ENCODE measurements around the gene MTARC2.

MTARC2 gene

DNA sequence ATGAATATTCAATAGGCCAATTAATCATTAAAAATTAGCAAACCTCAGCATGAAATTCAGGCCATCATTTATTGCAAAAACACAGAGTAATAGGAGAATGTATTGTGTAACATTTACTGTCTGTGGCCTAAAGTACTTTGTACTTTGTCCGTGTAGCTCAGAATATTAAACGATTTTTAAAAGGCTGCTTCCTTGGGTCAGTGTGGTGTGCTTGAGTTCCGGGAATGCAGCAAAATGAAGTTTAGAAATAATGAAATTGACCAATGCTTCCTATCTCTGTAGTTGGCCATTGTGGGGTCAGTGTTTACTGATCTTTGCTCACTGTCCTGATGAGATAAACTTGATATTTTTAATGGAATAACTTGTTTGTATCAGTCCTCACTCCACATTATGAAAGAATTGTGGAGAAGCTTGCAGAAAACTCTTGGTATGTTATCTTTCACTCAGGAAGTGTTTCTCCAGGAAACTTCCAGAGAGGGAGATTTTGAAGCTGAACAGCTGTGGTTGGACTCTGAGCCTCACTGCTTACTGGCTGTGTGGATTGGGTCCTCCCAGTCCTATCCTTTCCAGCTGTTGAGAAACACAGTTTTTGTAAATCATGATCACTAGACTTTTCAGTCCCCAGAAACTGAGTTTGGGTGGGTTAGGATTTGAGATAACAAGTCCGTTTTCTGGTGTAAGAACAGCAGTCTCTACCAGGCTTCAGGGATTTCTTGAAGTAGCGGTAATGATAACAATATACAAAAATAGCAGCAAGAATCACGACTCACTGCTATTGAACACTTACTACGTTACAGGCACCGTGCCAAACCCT is 19.4 kb downstream of the MTARC2 start:
- Histone ChIP-seq H3K27ac (ENCODE audit: low read length) (no peak overlapping the region), H3K27me3 (ENCODE audit: control insufficient read depth, insufficient read depth, low read length) (no peaks in the 10 kb centered on the region), H3K36me3 (ENCODE audit: control insufficient read depth, insufficient read depth, low read length) (no peaks in the 10 kb centered on the region), H3K9me3 (ENCODE audit: control insufficient read depth, insufficient read depth, low read length) (no peaks in the 10 kb centered on the region), H3K4me1 (ENCODE audit: control insufficient read depth, insufficient read depth, low read length) (no peaks in the 10 kb centered on the region), H3K4me3 (ENCODE audit: low read length) (no peak overlapping the region)
- WGBS (ENCODE audit: insufficient coverage, insufficient read length) = no CpG with 5 or more reads among the region's 8 CpGs
- no peak for DNase-seq (ENCODE audit: low read depth, low spot score)

DNA sequence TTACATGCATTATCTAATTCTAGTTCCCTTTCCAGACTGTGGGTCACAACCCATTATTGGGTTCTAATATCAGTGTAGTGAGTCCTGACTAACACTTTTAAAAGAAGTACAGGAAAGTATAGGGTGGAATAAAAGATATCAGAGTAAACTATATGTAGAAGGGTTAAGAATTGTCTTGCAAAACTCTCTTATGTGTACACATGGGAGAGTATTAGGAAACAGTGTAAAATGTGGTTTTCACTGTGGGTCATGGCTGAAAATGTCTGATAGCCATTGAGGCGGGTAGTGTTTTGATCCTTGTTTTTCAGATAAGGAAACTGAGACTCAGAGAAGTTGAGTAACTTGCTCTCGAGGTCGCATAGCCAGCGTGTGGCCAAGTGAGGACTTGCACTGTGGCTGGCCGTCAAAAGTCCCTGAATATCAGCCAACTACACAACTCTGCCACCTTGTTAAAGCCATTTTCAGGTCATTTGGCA is 20.0 kb downstream of the MTARC2 start:
- Histone ChIP-seq H3K4me3 (ENCODE audit: low read length) (no peak overlapping the region), H3K27ac (ENCODE audit: low read length) (no peak overlapping the region), H3K4me1 (ENCODE audit: control insufficient read depth, insufficient read depth, low read length) (no peaks in the 10 kb centered on the region), H3K9me3 (ENCODE audit: control insufficient read depth, insufficient read depth, low read length) (no peaks in the 10 kb centered on the region), H3K36me3 (ENCODE audit: control insufficient read depth, insufficient read depth, low read length) (no peaks in the 10 kb centered on the region), H3K27me3 (ENCODE audit: control insufficient read depth, insufficient read depth, low read length) (no peaks in the 10 kb centered on the region)
- WGBS (ENCODE audit: insufficient coverage, insufficient read length) = no CpG with 5 or more reads among the region's 5 CpGs
- no peak for DNase-seq (ENCODE audit: low read depth, low spot score)

DNA sequence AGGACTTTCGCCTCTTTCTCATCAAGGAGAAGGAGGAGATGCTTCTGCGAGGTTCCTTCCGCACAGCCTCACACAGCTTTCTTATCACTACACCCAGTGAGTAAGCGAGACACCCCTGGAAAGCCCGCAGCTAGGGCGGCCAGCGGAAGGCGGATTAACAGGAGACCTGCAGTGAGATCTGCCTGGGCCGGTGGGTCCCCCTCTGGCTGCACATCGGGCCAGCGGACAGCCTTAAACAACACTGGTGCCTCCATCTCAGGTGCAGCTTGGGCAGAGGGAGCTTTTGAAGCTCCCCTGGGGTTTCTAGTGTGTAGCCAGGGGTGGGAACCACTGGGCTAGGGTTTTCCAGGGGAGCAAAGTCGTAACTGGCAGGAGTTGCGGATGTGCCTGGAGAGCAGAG is 21.1 kb downstream of the MTARC2 start:
- Histone ChIP-seq H3K27ac (ENCODE audit: low read length) (no peak overlapping the region), H3K4me1 (ENCODE audit: control insufficient read depth, insufficient read depth, low read length) (no peaks in the 10 kb centered on the region)
- no CpG with 5 or more reads among the region's 13 CpGs for WGBS (ENCODE audit: insufficient coverage, insufficient read length)

GRCh38 chr1:220770245-220770913 is 22.3 kb downstream of the MTARC2 start:
- Histone ChIP-seq H3K36me3 (ENCODE audit: control insufficient read depth, insufficient read depth, low read length) (no peaks in the 10 kb centered on the region), H3K27ac (ENCODE audit: low read length) (no peak overlapping the region), H3K27me3 (ENCODE audit: control insufficient read depth, insufficient read depth, low read length) (no peaks in the 10 kb centered on the region), H3K9me3 (ENCODE audit: control insufficient read depth, insufficient read depth, low read length) (no peaks in the 10 kb centered on the region), H3K4me1 (ENCODE audit: control insufficient read depth, insufficient read depth, low read length) (no peaks in the 10 kb centered on the region), H3K4me3 (ENCODE audit: low read length) (no peak overlapping the region)
- no peak for DNase-seq (ENCODE audit: low read depth, low spot score)
- no CpG with 5 or more reads among the region's 15 CpGs for WGBS (ENCODE audit: insufficient coverage, insufficient read length)

More for the DNA sequence above, 21.1 kb downstream of the MTARC2 start:
- no peaks in the 10 kb centered on the region for H3K9me3 ChIP-seq (ENCODE audit: control insufficient read depth, insufficient read depth, low read length)
- no peak overlapping the region for H3K4me3 ChIP-seq (ENCODE audit: low read length)
- H3K36me3 ChIP-seq (ENCODE audit: control insufficient read depth, insufficient read depth, low read length) = no peaks in the 10 kb centered on the region
- H3K27me3 ChIP-seq (ENCODE audit: control insufficient read depth, insufficient read depth, low read length) = no peaks in the 10 kb centered on the region
- DNase-seq (ENCODE audit: low read depth, low spot score) = no peak

GRCh38 chr1:220772846-220773245 is 24.7 kb downstream of the MTARC2 start:
- H3K9me3 ChIP-seq (ENCODE audit: control insufficient read depth, insufficient read depth, low read length) = no peaks in the 10 kb centered on the region
- H3K36me3 ChIP-seq (ENCODE audit: control insufficient read depth, insufficient read depth, low read length) = no peaks in the 10 kb centered on the region
- H3K27me3 ChIP-seq (ENCODE audit: control insufficient read depth, insufficient read depth, low read length) = no peaks in the 10 kb centered on the region
- no peak overlapping the region for H3K27ac ChIP-seq (ENCODE audit: low read length)
- DNase-seq (ENCODE audit: low read depth, low spot score) = no peak
- no peaks in the 10 kb centered on the region for H3K4me1 ChIP-seq (ENCODE audit: control insufficient read depth, insufficient read depth, low read length)
- no peak overlapping the region for H3K4me3 ChIP-seq (ENCODE audit: low read length)
- WGBS (ENCODE audit: insufficient coverage, insufficient read length) = no CpG with 5 or more reads among the region's 4 CpGs

DNA sequence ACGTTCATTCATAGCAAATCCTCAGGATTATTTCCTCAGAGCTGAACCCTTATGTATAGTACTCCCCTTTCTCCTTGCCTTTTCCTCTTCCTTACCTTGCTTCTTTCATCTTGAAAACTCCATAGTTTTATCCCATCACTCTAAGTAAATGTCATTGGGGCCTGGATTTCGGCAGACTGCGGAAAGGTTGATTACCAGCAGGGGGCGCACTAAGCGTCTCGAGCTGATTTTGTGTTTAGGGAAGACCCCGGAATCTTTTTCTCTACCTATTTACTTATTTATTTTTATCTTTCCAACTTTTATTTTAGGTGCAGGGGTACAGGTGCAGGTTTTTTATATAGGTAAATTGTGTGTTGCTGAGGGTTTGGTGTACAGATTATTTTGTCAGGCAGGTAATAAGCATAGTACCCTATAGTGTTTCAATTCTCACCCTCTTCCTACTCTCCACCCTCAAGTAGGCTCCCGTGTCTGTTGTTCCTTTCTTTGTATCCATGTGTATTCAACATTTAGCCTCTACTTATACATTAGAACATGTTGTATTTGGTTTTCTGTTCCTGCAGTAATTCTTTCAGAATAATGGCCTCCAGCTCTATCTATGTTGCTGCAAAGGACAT is 27.2 kb downstream of the MTARC2 start:
- DNase-seq (ENCODE audit: low read depth, low spot score) = no peak
- no peak overlapping the region for H3K4me3 ChIP-seq (ENCODE audit: low read length)
- no peaks in the 10 kb centered on the region for H3K36me3 ChIP-seq (ENCODE audit: control insufficient read depth, insufficient read depth, low read length)
- no peaks in the 10 kb centered on the region for H3K27me3 ChIP-seq (ENCODE audit: control insufficient read depth, insufficient read depth, low read length)
- H3K9me3 ChIP-seq (ENCODE audit: control insufficient read depth, insufficient read depth, low read length) = no peaks in the 10 kb centered on the region
- no CpG with 5 or more reads among the region's 8 CpGs for WGBS (ENCODE audit: insufficient coverage, insufficient read length)
- no peak overlapping the region for H3K27ac ChIP-seq (ENCODE audit: low read length)
- no peaks in the 10 kb centered on the region for H3K4me1 ChIP-seq (ENCODE audit: control insufficient read depth, insufficient read depth, low read length)

- WGBS (ENCODE audit: insufficient coverage, insufficient read length) = 100% methylated on average over 1 of the region's 7 CpGs
- Histone ChIP-seq H3K4me1 (ENCODE audit: control insufficient read depth, insufficient read depth, low read length) (no peaks in the 10 kb centered on the region), H3K4me3 (ENCODE audit: low read length) (no peak overlapping the region), H3K9me3 (ENCODE audit: control insufficient read depth, insufficient read depth, low read length) (no peaks in the 10 kb centered on the region), H3K36me3 (ENCODE audit: control insufficient read depth, insufficient read depth, low read length) (no peaks in the 10 kb centered on the region), H3K27ac (ENCODE audit: low read length) (no peak overlapping the region), H3K27me3 (ENCODE audit: control insufficient read depth, insufficient read depth, low read length) (no peaks in the 10 kb centered on the region)
- DNase-seq (ENCODE audit: low read depth, low spot score) = no peak
Observed at GRCh38 chr1:220776254-220776653, 28.1 kb downstream of the MTARC2 start.

- no CpG with 5 or more reads among the region's 19 CpGs for WGBS (ENCODE audit: insufficient coverage, insufficient read length)
- no peaks in the 10 kb centered on the region for H3K27me3 ChIP-seq (ENCODE audit: control insufficient read depth, insufficient read depth, low read length)
- H3K27ac ChIP-seq (ENCODE audit: low read length) = no peak overlapping the region
- no peak overlapping the region for H3K4me3 ChIP-seq (ENCODE audit: low read length)
- H3K4me1 ChIP-seq (ENCODE audit: control insufficient read depth, insufficient read depth, low read length) = no peaks in the 10 kb centered on the region
- no peak for DNase-seq (ENCODE audit: low read depth, low spot score)
- no peaks in the 10 kb centered on the region for H3K9me3 ChIP-seq (ENCODE audit: control insufficient read depth, insufficient read depth, low read length)
- no peaks in the 10 kb centered on the region for H3K36me3 ChIP-seq (ENCODE audit: control insufficient read depth, insufficient read depth, low read length)
Observed at GRCh38 chr1:220776720-220777326, 28.7 kb downstream of the MTARC2 start.

- Histone ChIP-seq H3K4me1 (ENCODE audit: control insufficient read depth, insufficient read depth, low read length) (peaks cover 3% of the 10 kb centered on the region; the same call in 1 of the 2 replicates), H3K27me3 (ENCODE audit: control insufficient read depth, insufficient read depth, low read length) (no peaks in the 10 kb centered on the region), H3K27ac (ENCODE audit: low read length) (no peak overlapping the region), H3K9me3 (ENCODE audit: control insufficient read depth, insufficient read depth, low read length) (no peaks in the 10 kb centered on the region), H3K36me3 (ENCODE audit: control insufficient read depth, insufficient read depth, low read length) (no peaks in the 10 kb centered on the region), H3K4me3 (ENCODE audit: low read length) (no peak overlapping the region)
- no peak for DNase-seq (ENCODE audit: low read depth, low spot score)
- WGBS (ENCODE audit: insufficient coverage, insufficient read length) = no CpG with 5 or more reads among the region's 3 CpGs
Observed at GRCh38 chr1:220783453-220783852, 35.3 kb downstream of the MTARC2 start.

GRCh38 chr1:220784751-220785150 is 36.6 kb downstream of the MTARC2 start:
- no peak overlapping the region for H3K27ac ChIP-seq (ENCODE audit: low read length)
- H3K9me3 ChIP-seq (ENCODE audit: control insufficient read depth, insufficient read depth, low read length) = no peaks in the 10 kb centered on the region
- no peaks in the 10 kb centered on the region for H3K27me3 ChIP-seq (ENCODE audit: control insufficient read depth, insufficient read depth, low read length)
- WGBS (ENCODE audit: insufficient coverage, insufficient read length) = no CpG with 5 or more reads among the region's 4 CpGs
- no peak overlapping the region for H3K4me3 ChIP-seq (ENCODE audit: low read length)
- no peaks in the 10 kb centered on the region for H3K36me3 ChIP-seq (ENCODE audit: control insufficient read depth, insufficient read depth, low read length)
- peaks cover 3% of the 10 kb centered on the region; the same call in 1 of the 2 replicates for H3K4me1 ChIP-seq (ENCODE audit: control insufficient read depth, insufficient read depth, low read length)
- DNase-seq (ENCODE audit: low read depth, low spot score) = no peak

Measured in iPS DF 6.9 (cell line).